Fibroblast of skin of right biceps (primary cell): ENCODE measurements around the gene FTCD.
A peak's percentile ranks its signal among the peaks of the same experiment; 100 is the strongest.
"Not testable (repeated sequence)": the region's sequence is repeated elsewhere in the genome, so short reads cannot be mapped to it uniquely, and the experiment has no call there.

Experiments used
- DNase-seq: peaks from one replicate; pipeline ENCODE4 v3.0.0-alpha.2; 2013

Gene FTCD

GRCh38 chr21:46151989-46152926 is 3.1 kb downstream of the FTCD start:
- DNase-seq: no peak

GRCh38 chr21:46151261-46151988 is 4.0 kb downstream of the FTCD start:
- no peak for DNase-seq

- DNase-seq: no peak
Measured at GRCh38 chr21:46150491-46151121, 4.8 kb downstream of the FTCD start.

- no peak for DNase-seq
Measured at GRCh38 chr21:46150073-46150472, 5.3 kb downstream of the FTCD start.

GRCh38 chr21:46149205-46149901 is 6.0 kb downstream of the FTCD start:
- DNase-seq: no peak

- DNase-seq: no peak
Measured at GRCh38 chr21:46148106-46148505, 7.3 kb downstream of the FTCD start.

- peak; percentile 20 for DNase-seq
Measured at GRCh38 chr21:46147429-46147828, 8.0 kb downstream of the FTCD start.

GRCh38 chr21:46146856-46147255 is 8.5 kb downstream of the FTCD start:
- no peak for DNase-seq

GRCh38 chr21:46145840-46146691 is 9.3 kb downstream of the FTCD start:
- no peak for DNase-seq

GRCh38 chr21:46145159-46145839 is 10.1 kb downstream of the FTCD start:
- no peak for DNase-seq

- no peak for DNase-seq
Measured at GRCh38 chr21:46144464-46145070, 10.8 kb downstream of the FTCD start.

GRCh38 chr21:46142582-46143473 is 12.6 kb downstream of the FTCD start:
- no peak for DNase-seq

- no peak for DNase-seq
Measured at GRCh38 chr21:46141767-46142581, 13.4 kb downstream of the FTCD start.

GRCh38 chr21:46140352-46141003 is 14.9 kb downstream of the FTCD start:
- DNase-seq: not testable (repeated sequence)

- no peak for DNase-seq
Measured at GRCh38 chr21:46139686-46140085, 15.7 kb downstream of the FTCD start.

GRCh38 chr21:46138383-46138970 is 16.9 kb downstream of the FTCD start:
- DNase-seq: no peak

GRCh38 chr21:46137908-46138307 is 17.5 kb downstream of the FTCD start:
- no peak for DNase-seq
